GOT3 (cell line): Measurements from ENCODE around the gene FCGR1A.
"Not testable (repeated sequence)": the region's sequence is repeated elsewhere in the genome, so short reads cannot be mapped to it uniquely, and the experiment has no call there.

Source experiments
- DNase-seq: peaks from one replicate; lab custom pipeline; 2025; ENCODE audit warnings: mixed read lengths; lab: John Stamatoyannopoulos, UW

FCGR1A gene

DNA sequence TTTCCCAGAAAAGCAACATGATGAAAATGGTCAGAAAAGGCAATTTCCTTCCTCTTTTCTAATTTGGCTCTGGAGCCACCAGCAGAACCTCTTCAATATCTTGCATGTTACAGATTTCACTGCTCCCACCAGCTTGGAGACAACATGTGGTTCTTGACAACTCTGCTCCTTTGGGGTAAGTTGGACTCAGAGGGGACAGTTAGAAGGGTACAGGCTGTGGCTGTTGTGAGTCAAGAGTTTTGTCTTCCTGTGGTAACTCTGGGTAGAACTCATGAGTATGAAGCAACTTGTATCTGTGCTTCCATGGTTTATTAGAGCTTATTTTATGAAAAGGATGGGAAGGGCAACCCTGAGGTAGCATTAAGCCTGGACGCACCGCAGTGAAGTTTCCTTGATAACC, at the start of gene FCGR1A:
Gene FCGR1A (plus strand): TSS at position 95 of the 400 bp plus-strand sequence. CDS start 50 bp downstream, at position 145.
- DNase-seq: not testable (repeated sequence)

DNA sequence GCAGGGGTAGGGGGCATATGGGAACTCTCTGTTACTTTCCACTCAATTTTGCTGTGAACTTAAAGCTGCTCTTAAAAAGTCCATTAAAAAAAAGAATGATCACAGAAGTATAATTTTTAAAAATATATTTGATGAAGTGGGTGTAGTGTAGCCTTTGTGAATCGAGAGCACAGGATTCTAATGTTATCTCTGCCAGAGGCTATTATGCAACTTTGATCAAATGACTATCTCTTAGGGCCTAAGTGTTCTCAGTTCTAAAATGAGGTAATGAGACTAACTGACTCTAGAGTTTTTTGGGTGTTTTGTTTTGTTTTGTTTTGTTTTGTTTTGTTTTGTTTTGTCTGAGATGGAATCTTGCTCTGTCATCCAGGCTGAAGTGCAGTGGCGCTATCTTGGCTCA, 49.7 kb upstream of the FCGR1A start:
- DNase-seq: not testable (repeated sequence)

DNA sequence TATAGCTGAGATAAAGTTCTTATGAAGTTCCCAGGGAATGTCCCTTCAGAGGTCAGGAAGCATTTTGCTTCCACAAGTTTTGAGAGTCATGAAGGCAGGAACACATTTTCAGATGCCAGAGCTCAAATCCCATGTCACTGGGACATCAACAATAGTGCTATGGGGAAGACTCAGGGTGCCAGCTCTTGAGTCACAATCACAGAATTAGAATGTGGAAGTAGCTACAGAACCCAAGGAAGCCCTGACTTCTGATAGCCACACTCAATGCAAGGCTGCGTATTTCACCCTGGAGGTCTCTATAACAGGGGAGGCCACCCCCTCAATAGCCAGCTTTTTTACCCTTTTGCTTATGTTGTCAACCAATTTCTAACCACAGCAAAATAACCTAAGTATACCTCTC, 47.8 kb upstream of the FCGR1A start:
- DNase-seq: not testable (repeated sequence)

DNA sequence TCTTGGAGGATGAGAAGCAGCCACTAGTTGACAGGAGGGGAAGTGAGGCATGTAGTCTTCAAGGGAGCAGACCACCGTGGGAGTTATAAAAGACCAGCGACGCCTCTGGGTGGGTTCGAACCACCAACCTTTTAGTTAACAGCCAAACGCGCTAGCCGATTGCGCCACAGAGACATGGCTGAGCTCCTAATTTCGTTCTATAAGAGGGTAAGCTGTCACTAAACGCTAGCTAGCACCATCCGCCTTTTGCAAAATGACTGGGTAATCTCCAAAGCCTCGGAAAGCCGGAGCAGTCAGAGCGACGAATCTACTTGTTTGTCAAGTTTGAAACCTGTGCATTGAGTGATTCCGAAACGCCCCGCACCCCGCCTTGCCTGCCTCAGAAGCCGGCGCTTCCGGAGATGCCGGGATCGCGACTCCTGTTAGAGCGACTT, 42.3 kb upstream of the FCGR1A start:
- not testable (repeated sequence) for DNase-seq

DNA sequence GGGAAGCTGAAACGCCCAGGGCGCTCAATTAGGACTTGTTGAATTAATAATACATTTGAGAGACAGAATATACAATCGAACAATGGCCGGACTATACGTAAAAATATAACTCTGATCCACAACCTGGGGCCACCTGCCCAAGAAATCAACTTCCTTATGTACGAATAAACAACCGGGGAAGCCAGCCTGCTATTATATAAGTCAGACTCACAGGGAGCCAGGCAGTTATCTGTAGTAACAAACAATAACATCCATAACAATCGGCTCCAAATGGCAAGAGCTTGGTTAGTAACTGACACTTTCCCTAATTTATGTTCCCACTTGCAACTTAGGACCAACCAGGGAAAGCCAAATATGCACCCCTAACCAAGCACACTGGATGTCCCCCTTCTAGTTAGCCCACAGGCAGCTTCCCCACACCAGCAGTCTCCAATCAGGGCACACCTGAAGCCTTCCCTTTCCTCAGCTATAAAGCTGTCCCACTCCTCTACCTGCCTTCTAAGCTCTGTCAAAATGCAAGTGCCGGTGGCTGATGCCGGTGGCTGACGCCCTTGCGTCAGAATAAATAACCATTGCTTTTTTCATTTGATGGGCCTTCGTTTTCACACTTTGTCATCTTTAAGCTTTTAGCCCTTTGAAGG, 41.8 kb upstream of the FCGR1A start:
- not testable (repeated sequence) for DNase-seq

DNA sequence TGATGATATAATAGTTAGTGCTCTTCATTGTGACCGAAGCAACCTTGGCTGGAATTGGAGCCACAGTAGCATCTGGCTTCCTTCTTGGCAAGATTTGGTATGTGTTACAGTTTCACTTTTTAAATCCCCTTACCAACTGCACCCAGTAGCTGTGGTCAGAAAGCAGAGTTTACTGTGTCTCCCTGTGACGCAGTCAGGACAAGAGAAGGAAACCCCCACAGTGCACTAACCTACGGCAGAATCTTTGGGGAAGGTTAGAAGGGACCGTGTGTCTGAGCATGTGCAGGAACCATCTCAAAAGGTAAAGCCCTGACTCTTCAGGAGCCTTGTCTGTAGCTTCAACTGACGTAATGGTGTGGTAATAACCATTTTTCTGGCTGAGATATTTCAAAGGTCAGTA, 40.6 kb upstream of the FCGR1A start:
- not testable (repeated sequence) for DNase-seq

DNA sequence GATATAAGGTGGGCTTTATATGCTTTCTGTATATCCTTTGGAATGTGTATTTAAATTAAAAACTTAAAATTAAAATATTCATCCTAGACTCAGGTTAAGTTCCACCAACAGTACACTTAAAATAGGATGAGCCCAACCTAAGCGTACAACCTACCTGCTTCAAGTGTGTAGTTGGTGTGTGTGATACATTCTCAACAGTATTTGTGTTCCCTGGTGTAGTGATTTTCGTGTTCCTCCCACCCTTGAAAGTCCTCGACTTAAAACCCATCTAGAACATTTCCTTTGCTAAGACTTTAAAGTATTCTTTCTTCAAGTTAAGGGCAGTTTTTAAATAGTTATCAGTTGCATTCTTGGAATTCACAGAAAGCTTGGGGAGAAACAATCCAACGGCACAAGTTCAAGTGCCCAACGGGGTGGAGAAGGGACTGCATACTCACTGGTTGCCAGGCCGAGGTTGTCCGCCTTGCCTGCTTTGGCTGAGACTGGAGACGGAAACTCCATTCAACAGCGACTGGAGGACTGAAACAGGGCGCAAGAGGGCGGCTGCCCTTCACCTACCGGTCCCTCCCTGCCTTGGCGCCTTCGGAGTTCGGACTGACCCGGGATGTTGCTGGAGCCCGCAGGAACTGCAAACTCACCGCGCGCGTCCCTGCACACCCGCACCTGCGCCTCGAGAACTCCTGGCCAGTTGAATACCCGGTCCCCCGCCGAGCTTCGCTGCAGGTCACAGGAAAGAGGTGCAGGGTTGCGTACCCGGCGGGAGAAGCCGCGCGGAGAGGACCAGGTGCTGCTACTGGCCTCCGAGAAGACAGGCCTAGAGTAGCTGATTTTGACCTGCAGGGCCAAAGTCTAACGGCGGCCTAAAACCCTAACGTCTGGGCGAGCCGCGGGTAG, 35.8 kb upstream of the FCGR1A start:
- not testable (repeated sequence) for DNase-seq

DNA sequence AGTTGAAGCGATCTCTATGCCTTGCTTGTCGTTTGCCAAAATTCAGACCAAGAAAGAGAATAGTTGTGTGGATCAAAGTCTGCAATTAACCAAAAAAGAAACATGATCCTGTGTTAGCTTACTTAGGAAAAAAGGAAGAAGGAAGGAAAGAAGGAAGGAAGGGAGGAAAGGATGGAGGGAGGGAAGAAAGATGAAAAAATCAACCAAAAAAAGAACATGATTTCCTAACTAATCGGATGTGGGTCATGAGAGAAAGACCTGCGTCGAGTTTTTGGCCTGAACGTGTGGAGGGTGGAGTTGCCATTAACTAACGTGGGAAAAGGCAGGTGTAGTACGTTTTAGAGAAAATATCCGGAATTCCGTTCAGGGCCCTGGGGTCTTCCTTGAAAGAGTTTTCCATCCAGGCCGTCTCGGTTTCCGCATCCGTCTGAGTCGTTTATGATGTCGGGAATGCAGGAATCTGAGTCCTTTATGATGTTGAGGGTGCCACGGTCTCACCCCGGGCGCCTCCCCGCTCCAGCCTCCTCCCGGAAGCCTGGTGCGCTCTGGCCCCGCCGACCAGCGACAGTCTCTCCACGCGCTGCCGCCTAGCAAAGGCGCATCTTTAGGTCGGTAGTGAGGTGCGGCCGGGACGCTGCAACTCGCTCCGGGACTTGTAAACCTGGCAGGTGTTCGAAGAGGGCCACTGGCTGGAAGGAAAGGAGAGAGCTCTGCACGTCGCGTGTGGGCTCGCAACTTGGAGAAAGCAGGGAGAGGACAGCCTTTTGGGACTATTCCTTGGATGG, 34.9 kb upstream of the FCGR1A start:
- DNase-seq: not testable (repeated sequence)

DNA sequence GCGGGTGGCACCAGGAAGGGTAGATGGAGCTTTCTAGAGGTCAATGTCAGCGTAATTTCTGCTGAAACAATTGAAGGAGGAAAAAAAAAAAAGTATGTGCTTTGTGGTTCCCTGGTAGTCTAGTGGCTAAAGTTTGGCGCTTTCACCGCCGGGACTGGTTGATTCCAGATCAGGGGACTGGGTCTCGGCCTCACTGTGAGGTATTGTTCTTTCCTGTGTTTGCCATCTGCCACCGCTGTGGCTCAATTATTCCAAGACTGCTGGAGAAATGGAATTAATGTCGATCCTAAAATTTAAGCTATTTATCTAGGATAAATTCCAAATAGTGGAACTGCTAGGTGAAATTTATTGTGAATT, 34.4 kb upstream of the FCGR1A start:
- not testable (repeated sequence) for DNase-seq

DNA sequence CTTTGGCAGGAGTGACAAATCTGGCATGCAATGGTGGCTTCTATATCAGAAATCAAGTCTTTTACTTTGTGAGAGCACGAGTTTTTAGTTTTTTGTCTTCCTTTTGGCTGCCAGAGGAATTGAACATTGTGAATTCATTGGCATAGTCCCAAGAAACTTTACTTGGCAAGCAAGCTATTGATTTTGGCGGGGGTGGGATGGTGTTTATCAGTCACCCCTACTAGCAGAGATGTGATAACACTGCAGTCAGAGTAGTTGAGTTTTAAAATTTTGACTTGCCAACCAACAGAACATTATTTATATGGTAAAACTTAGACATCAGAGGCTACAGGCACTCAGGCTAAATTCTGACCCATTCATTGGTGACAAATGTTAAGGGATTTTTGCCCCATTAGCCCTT, 31.9 kb upstream of the FCGR1A start:
- not testable (repeated sequence) for DNase-seq

DNA sequence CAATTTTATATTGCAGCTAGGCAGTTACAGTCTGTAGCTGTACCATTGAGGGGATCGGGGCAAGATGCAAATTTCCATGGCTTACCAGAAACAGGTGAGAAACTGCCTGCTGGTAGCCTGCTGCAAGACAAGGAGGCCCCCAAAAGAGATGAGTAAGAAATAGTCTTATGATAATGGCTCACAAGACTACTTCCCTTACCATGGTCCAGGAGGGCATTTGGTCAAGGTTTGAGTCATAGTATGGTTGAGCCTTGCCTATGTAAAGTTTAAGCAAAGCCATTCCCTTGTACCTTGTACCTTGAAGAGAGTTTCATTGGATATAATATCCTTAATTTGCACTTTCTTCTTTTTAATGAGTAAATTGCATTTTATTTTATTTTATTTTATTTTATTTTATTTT, 30.3 kb upstream of the FCGR1A start:
- DNase-seq: not testable (repeated sequence)

DNA sequence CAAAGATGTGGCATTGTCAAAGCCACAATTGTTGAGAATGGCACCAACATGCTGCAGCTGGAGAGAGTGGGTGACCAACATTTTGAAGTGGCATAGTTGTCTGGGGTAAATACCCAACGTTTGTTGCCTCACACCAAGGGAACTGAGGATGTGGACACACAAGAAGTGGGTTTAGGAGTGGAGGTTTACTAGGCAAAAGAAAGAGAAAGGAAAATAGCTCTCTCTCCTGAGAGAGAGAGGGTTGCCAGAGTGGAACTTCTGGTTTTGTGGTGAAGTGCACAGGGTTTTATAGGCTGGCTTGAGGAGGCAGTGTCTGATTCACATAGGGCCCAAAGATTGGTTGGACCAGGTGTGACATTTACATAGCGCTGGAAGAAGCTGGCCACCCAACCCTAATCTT, 29.0 kb upstream of the FCGR1A start:
- not testable (repeated sequence) for DNase-seq

DNA sequence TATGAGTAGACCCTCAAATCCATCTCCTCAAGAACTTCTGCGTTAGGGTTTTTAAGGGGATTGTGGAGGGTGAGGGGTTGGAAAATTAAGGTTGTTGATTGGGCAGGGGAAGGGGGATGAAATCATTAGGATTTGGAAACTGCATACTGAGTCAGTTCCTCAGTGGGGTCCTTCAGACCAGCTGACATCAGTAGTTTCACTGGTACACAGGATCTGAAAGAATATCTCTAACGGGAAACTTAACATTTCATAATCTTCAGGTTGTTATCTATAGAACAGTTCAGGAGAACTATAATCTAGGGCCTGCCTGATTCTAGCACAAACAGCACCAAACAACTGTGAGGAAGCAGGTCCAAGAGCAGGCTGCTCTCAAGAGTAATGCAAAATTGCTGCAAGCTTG, 27.2 kb upstream of the FCGR1A start:
- not testable (repeated sequence) for DNase-seq

DNA sequence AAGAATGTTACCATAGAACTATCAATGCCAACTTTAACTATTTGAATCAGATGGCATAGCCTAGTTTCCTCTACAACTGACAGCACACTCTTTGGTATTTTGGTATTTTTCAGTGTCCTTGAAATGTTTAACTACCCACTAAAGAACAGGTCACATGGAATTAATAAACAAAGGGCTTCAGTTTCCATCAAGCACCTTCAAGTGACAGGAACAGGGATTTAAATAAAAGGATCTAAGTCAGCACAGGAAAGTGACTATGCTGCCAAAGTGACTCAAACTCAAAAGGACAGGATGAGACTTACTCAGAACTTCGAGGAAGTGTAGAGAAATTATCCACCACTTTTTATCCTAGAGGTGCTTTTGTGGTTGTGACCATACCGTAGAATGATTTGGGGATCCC, 20.2 kb upstream of the FCGR1A start:
- DNase-seq: not testable (repeated sequence)

DNA sequence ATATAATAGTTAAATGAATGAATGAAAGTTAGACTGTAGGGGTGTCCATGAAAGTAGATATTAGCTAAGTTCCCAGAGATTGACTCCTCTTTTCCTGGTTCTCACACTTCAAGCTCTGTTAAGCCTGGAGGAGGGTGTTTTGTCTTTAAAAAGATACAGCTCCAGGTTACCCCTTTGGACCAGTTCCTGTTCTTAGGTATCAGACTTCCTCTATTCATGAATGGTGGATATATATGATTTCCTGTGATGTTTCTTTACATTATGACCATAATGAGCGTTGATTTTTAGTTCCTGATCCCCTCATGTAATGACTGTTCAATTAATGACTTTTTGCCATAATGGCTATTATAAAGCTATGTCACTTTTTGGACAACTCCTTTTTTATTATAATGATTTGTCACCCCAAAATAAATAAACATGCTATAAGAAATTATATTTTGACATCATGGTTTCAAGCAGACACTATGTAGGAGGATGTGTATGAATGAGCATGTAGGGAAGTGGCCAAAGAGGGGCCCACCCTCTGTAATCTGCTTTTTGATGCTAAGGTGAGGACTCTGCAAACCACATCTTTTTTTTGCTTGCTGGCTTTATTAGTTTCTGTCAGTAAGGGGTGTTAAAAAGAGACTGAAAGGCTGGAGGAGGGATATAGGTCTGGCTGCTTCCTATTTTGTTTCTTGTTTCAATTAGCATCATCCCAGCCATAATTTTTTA, 18.2 kb upstream of the FCGR1A start:
- DNase-seq: not testable (repeated sequence)

DNA sequence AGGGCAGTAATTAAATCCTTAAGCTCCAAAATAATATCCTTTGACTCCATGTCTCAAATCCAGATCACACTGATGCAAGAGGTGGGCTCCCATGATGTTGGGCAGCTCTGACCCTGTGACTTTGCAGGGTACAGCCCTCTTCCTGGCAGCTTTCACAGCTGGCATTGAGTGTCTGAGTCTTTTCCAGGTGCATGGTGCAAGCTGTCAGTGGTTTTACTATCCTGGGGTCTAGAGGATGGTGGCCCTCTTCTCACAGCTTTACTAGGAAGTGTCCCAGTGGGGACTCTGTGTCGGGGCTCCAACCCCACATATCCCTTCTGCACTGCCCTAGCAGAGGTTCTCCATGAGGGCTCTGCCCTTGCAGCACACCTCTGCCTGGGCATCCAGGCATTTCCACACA, 16.3 kb upstream of the FCGR1A start:
- DNase-seq: not testable (repeated sequence)

DNA sequence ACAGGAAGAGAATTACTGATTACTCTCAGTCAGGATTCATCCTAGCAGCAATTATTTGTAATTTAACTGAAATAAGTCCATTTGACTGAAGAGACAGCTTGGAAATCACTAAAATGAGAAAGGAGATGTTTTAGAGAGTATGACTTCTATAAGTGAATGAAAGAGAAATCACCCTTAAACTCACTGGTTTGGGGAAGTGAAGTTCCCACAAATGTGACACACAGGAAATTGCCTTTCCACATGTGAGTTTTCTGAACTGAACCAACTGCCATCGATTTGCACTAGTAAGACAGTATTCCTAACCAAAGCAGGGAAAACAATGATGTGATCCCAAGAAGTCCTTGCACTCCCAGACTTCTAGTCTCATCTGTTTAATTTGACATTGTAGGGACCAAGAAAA, 13.3 kb upstream of the FCGR1A start:
- not testable (repeated sequence) for DNase-seq

DNA sequence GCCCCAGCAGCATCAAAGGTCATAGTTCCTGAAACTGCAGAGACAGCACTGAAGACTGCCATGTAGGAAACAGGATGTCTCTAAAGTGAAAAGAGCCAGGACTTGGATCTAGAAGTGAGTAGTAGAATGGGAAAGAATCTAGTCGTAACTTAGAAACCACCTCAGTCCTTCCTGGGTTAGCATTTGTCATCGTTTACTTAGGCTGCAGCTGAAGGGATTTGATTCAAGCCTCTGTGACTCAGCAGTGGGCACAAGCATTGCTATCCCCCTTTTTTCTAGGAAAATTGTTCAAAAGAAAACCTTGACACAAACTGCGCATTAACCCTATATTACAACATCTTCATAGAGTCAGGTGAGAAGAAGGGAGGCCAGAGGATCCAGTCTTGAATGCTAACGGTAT, 11.8 kb upstream of the FCGR1A start:
- not testable (repeated sequence) for DNase-seq

DNA sequence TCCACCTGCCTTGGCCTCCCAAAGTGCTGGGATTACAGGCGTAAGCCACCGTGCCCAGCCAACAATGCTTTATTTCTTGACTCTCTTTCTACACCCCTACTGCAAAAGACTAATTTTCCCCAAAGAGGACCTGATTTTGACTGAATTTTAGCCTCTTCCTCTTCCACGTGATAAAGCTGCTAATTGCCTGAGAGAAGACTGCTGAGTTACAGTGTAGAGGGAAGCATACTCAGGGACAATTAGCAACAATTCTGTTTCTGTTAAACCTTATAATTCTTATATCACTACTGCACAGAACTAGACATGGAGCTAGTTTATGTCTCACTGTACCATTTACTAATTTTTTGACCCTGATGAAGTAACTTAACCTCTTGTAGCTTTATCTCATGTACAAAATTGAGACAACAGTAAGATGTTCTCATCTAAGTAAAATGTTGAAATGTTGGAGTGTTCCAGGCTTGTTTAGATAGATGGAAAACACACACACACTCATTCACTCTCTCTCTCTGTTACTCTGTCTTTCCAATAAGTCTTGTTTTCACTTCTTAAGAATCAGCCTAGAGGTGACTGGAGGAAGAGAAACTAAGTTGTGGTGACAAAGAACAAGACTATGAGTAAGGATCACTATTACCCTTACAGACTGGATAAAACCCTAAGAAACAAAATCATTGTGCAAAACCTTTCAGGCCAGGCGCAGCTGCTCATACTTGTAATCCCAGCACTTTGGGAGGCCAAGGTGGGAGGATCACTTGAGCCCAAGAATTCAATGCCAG, 10.7 kb upstream of the FCGR1A start:
- DNase-seq: not testable (repeated sequence)

DNA sequence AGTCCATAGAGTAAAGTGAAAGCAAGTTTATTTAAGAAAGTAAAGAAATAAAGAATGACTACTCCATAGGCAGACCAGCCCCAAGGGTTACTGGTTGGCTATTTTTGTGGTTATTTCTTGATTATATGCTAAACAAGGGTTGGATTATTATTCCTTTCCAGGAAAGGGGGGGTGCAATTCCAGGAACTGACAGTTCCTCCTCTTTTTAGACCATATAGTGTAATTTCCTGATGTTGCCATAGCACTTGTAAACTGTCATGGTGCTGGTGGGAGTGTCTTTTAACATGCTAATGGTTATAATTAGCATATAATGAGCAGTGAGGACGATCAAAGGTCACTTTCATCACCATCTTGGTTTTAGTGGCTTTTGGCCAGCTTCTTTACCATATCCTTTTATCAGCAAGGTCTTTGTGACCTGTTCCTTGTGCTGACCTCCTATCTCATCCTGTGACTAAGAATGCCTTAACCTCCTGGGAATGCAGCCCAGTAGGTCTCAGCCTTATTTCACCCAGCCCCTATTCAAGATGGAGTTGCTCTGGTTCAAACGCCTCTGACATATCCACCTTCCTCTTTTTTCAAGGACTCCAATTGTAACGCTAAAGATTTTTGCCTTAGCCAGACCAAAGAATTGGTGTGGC, 6.9 kb upstream of the FCGR1A start:
- not testable (repeated sequence) for DNase-seq
